ENCODE results near the gene PLA2G4E.

DNA sequence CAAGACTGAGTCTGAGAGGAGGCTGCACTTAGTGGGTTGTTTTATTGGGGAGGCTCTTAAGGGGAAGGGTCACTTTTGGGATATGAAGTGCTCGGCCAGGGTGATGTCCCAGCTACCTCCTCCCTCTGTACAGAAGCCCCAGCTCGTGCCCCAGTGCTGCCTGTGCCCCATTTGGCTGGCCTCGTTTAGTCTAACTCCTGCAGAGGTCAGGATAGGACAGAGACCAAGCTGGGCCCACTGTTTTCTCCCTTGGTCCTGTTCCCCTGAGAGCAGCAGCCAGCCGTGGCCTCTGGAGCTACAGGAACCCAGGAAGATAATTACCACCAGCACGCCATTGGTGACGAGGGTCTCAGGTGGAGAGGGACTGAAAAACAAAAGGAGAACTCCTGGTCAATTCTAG, 18.5 kb downstream of the PLA2G4E start:
- no peak for TF ChIP-seq YY1 (IDR thresholded peaks at IDR 0.05; ENCODE audit: insufficient read depth, insufficient read length)
- no peak for TF ChIP-seq ZNF274 (IDR thresholded peaks at IDR 0.05; ENCODE audit: low read depth, low read length)
- TF ChIP-seq SUZ12 (IDR thresholded peaks at IDR 0.05; ENCODE audit: extremely low read depth, insufficient read depth, insufficient read length) = no peak

Measured in NT2/D1 (cell line).